Kidney (tissue), 14 donors: ENCODE results near the gene TMEM269. TPM values are rescaled to one million over a fixed set of nuclear protein-coding genes. Genes with fewer than 3 reads are reported as not detected.
A peak's percentile ranks its signal among the peaks of the same experiment; 100 is the strongest.

Experiments used
- DNase-seq, 5 donors: peaks; one replicate each; pipeline ENCODE4 v3.0.0-alpha.2; 2013 to 2020
- FAIRE-seq: peaks from 2 replicates; lab custom pipeline; 2012; peaks lifted over from hg19 to GRCh38; lab: Jason Lieb, UNC
- H3K27ac ChIP-seq, 2 donors: one replicate each; pipeline ENCODE4 v1.7.0; 2013; ENCODE audit warnings: low read depth in 2 of 2, low read length in 2 of 2, inconsistent platforms in 1 of 2
- H3K27me3 ChIP-seq: one replicate; pipeline ENCODE4 v1.7.1; 2013; ENCODE audit warnings: low read length, inconsistent platforms; ENCODE audit not compliant: control insufficient read depth, insufficient read depth
- H3K36me3 ChIP-seq, 3 donors: one replicate each; pipeline versions ENCODE4 v1.7.0 to v1.7.1; 2013; ENCODE audit warnings: low read length in 3 of 3, control low read depth in 1 of 3, inconsistent platforms in 1 of 3; ENCODE audit not compliant: insufficient read depth in 3 of 3, control insufficient read depth in 2 of 3
- H3K4me1 ChIP-seq, 3 donors: one replicate each; pipeline versions ENCODE4 v1.7.0 to v1.7.1; 2013; ENCODE audit warnings: low read length in 3 of 3, inconsistent platforms in 1 of 3, low read depth in 1 of 3; ENCODE audit not compliant: control insufficient read depth in 2 of 3, insufficient read depth in 2 of 3
- H3K4me3 ChIP-seq, 3 donors: one replicate each; pipeline versions ENCODE4 v1.7.0 to v1.8.1; 2013; ENCODE audit warnings: low read length in 3 of 3, control low read depth in 1 of 3, inconsistent platforms in 1 of 3
- H3K9ac ChIP-seq, 3 donors: one replicate each; pipeline versions ENCODE4 v1.7.0 to v1.7.1; 2013; ENCODE audit warnings: low read length in 3 of 3, control low read depth in 1 of 3, inconsistent platforms in 1 of 3
- H3K9me3 ChIP-seq, 3 donors: one replicate each; pipeline versions ENCODE4 v1.7.0 to v1.7.1; 2013; ENCODE audit warnings: low read length in 3 of 3, control low read depth in 1 of 3, inconsistent platforms in 1 of 3; ENCODE audit not compliant: control insufficient read depth in 2 of 3, insufficient read depth in 1 of 3
- intact Hi-C: fragments of 100-400 bp; cut with DNase I; formaldehyde crosslinking; loops from one replicate; pipeline ENCODE4 v1.11.1; 2022
- polyA plus RNA-seq: library from polyadenylated mRNA; stranded (reverse); fragments of 350-450 nt; fragmentation: Illumina TruSeq; extraction: RNeasy Lipid Tissue Mini Kit (QIAGEN cat#74804); gene quantifications from one replicate; pipeline ENCODE4 v1.2.3, GENCODE V29; 2014; ENCODE audit warnings: low read depth, low replicate concordance; ENCODE audit not compliant: insufficient read depth
- total RNA-seq: library from RNA; stranded (reverse); fragmentation: NEBNext Ultra II Directional; extraction: Animal tissue kit (Norgen Biotek cat#: 25700); gene quantifications from one replicate; pipeline ENCODE4 v1.2.1, GENCODE V29; 2021
- TF ChIP-seq, protein P1 (sequence below): IDR thresholded peaks from 3 replicates; pipeline ENCODE4 v1.5.1; 2012; ENCODE audit warnings: mild to moderate bottlenecking, moderate library complexity, borderline replicate concordance; ENCODE audit not compliant: insufficient read depth; ENCODE audit errors: extremely low read depth
- donor health status: control.
- donor health status: control.
- donor health status: control.
- donor health status: control.
- donor health status: control.
- donor health status: DM: yes; HTN: yes; CAD: no.
- donor health status: Normal renal cell carcinoma (clear cell type).

Gene TMEM269
- total and polyA plus RNA-seq, 2 donors from 2014 or later: 0.22 TPM; not detected in 1

DNA sequence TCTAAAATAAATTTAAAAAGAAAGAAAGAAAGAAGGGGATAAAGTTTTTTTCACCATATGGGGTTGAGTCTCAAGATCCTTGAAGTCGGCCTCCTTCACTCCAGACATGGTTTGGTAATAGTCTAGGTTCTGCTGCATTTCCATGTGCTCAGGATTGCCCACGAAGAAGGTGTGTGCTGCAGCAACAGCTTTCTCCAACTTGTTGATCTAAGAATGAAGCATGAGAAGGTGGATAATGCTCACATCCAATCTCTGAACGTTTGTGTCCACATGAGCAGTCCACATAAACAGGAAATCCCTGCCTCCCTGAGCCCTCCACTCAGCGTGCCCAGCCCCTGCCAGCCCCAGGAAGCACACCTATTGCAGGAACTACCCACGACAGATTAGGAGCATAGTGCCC is 22.5 kb upstream of the TMEM269 start:
- TF ChIP-seq, protein P1, sequence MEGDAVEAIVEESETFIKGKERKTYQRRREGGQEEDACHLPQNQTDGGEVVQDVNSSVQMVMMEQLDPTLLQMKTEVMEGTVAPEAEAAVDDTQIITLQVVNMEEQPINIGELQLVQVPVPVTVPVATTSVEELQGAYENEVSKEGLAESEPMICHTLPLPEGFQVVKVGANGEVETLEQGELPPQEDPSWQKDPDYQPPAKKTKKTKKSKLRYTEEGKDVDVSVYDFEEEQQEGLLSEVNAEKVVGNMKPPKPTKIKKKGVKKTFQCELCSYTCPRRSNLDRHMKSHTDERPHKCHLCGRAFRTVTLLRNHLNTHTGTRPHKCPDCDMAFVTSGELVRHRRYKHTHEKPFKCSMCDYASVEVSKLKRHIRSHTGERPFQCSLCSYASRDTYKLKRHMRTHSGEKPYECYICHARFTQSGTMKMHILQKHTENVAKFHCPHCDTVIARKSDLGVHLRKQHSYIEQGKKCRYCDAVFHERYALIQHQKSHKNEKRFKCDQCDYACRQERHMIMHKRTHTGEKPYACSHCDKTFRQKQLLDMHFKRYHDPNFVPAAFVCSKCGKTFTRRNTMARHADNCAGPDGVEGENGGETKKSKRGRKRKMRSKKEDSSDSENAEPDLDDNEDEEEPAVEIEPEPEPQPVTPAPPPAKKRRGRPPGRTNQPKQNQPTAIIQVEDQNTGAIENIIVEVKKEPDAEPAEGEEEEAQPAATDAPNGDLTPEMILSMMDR: no peak
- FAIRE-seq: no peak
- no peak overlapping the region for H3K9ac ChIP-seq

DNA sequence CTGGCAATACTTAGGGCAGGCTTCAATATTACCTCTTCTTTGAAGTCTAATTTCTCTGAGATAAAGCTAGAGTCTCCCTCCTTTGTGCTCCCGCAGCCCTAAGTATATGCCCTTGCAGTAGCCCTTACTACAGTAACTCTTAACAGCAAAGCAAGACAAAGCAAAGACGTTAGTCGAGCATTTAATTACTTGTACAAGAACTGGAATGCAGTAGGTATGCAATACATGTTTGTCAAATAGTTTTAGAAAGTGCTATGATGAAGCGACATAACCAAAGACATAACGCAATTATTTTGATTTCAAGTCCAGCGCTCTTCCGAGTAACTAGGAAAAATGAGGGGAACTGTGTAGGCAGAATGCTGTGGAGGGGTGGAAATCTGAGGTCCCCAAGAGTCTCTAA is 19.5 kb upstream of the TMEM269 start:
- intact Hi-C loops: no loop called here
- TF ChIP-seq, protein P1: no peak
- FAIRE-seq (no peak), DNase-seq (peak in 2 of 5 donors; percentile 42 to 64)
- Histone ChIP-seq H3K27ac (no peak overlapping the region), H3K27me3 (no peaks in the 10 kb centered on the region), H3K9me3 (no peaks in the 10 kb centered on the region), H3K36me3 (no peaks in the 10 kb centered on the region), H3K4me3 (peak overlapping the region; percentile 59 to 89 (median 83)), H3K4me1 (peaks cover 0 to 8% (median 0%) of the 10 kb centered on the region in 3 donors), H3K9ac (peak overlapping the region; percentile 24 to 93 (median 51))

More for the DNA sequence above, 22.5 kb upstream of the TMEM269 start:
- peaks cover 0 to 10% (median 0%) of the 10 kb centered on the region in 3 donors for H3K4me1 ChIP-seq
- H3K9me3 ChIP-seq: no peaks in the 10 kb centered on the region
- DNase-seq: no peak
- H3K27ac ChIP-seq: no peak overlapping the region
- no peaks in the 10 kb centered on the region for H3K27me3 ChIP-seq
- intact Hi-C loops: no loop called here
- H3K4me3 ChIP-seq: no peak overlapping the region
- H3K36me3 ChIP-seq: peaks cover 4 to 18% (median 9%) of the 10 kb centered on the region in 3 donors

DNA sequence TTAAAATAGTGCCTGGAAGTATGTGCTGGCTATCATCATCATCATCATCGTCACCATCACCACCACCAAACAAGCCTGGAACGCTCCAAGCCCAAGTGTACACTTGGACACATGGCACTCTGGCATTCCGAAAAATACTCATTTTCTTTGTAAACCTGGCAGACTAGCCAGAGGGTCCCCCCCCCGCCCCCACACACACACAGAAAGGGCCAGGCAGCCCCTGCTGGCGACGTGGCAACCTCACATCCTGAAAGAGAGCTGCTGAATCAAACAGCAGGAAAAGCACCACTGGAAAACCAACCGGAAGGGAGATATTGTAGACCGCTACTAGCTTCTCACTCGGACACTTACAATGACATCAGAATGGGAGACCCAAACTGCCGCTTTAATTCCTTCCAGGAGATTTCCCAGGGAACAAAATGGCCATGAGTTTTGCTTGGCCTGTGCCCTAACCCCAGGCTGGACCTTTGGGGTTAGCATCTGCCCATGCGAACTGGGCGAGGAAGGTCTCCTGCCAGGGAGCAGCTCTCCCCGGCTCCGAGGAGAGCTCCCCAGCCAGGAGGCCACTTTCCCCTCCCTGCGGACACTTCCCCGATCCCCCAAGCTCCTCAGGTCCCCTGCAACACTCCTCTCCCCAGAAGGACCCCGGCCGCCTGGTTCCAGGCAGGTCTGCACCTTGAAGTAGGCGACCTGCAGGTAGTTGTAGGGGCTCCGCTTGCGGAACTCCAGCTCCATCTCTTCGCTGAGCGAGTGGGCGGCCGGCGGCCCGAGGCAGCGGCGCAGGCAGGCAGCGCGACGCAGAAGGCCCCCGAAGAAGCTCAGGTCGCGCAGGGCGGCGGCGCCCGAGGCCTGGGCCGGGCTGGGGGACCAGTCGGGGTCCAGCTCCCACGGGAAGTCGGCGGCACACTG is 18.7 kb upstream of the TMEM269 start:
- Histone ChIP-seq H3K27ac (peak overlapping the region; percentile 84 to 85), H3K4me3 (peak overlapping the region; percentile 59 to 89 (median 83)), H3K4me1 (peaks cover 0 to 8% (median 0%) of the 10 kb centered on the region in 3 donors), H3K36me3 (no peaks in the 10 kb centered on the region), H3K27me3 (no peaks in the 10 kb centered on the region), H3K9ac (peak overlapping the region; percentile 24 to 93 (median 66)), H3K9me3 (no peaks in the 10 kb centered on the region)
- intact Hi-C loops: no loop called here
- DNase-seq (peak in 4 of 5 donors; percentile 82 to 92 (median 88)), FAIRE-seq (no peak)
- TF ChIP-seq, protein P1: peak; percentile 26
